Calu3 (cell line): Measurements from ENCODE around the gene GSTT4. TPM values are rescaled to one million over a fixed set of nuclear protein-coding genes. Genes with fewer than 3 reads are reported as not detected.

Source experiments
- BruUV-seq: library from RNA; stranded (reverse); fragments of 400-500 nt; replicated peaks from 2 replicates; lab custom pipeline; 2021; lab: Mats Ljungman, UMichigan
- CTCF ChIA-PET: fragments of 300-600 bp; sonication (Branson Sonifier 250); formaldehyde crosslinking; loops from one replicate; lab custom pipeline; 2022; ENCODE audit warnings: antibody characterized with exemption; lab: Charles Lee
- DNase-seq: peaks from one replicate; pipeline ENCODE4 v3.0.0; 2022
- H3K27ac Mint-ChIP-seq: one replicate; pipeline ENCODE4 v1.8.0; 2022; ENCODE audit warnings: mixed read lengths; ENCODE audit not compliant: unreplicated experiment
- H3K27me3 Mint-ChIP-seq: one replicate; pipeline ENCODE4 v1.8.0; 2022; ENCODE audit warnings: mixed read lengths; ENCODE audit not compliant: unreplicated experiment
- H3K36me3 Mint-ChIP-seq: one replicate; pipeline ENCODE4 v1.8.0; 2022; ENCODE audit warnings: mild to moderate bottlenecking, moderate library complexity, mixed read lengths; ENCODE audit not compliant: insufficient read depth, unreplicated experiment
- H3K4me1 Mint-ChIP-seq: one replicate; pipeline ENCODE4 v1.8.0; 2022; ENCODE audit warnings: mild to moderate bottlenecking, low read depth, mixed read lengths; ENCODE audit not compliant: unreplicated experiment
- H3K4me3 Mint-ChIP-seq: one replicate; pipeline ENCODE4 v1.8.0; 2022; ENCODE audit warnings: mild to moderate bottlenecking, low read depth, moderate library complexity, mixed read lengths; ENCODE audit not compliant: unreplicated experiment
- H3K9me3 Mint-ChIP-seq: one replicate; pipeline ENCODE4 v1.8.0; 2022; ENCODE audit warnings: low read depth, mixed read lengths; ENCODE audit not compliant: unreplicated experiment
- intact Hi-C: fragments of 100-400 bp; cut with micrococcal nuclease; formaldehyde crosslinking; loops from one replicate; pipeline ENCODE4 v1.10.0; 2022; ENCODE audit not compliant: unreplicated experiment
- total RNA-seq: library from RNA; stranded (reverse); gene quantifications from 2 replicates; pipeline ENCODE4 v1.2.3, GENCODE V29; 2022
- TF ChIP-seq, protein P1 (sequence below): fragments of 200-600 bp; IDR thresholded peaks from one replicate; pipeline ENCODE4 v1.8.0; 2022; ENCODE audit warnings: antibody characterized with exemption; ENCODE audit not compliant: unreplicated experiment

The GSTT4 gene
- total RNA-seq, 1 experiment from 2014 or later = not detected

DNA sequence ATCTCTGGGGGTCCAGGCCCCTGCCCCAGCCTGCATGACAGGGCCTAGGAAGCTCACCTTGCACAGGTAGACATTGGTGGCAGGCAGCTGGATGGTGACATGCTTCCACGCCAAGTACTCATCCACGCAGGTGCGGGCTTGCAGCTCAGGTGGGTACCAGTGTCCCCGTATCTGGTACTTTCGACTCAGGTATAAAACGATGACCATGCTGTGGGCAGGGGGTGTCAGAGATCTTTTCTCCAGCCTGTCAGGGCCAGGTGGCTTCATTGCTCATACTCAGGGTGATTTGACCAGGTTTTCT lies 1.6 kb upstream of the GSTT4 start:
- no peaks in the 10 kb centered on the region for H3K9me3 Mint-ChIP-seq
- H3K36me3 Mint-ChIP-seq = peaks cover 12% of the 10 kb centered on the region
- CTCF ChIA-PET = no interaction called here
- H3K4me3 Mint-ChIP-seq = no peak overlapping the region
- H3K27ac Mint-ChIP-seq = no peak overlapping the region
- no TSS peak for BruUV-seq
- DNase-seq = no peak
- no peaks in the 10 kb centered on the region for H3K4me1 Mint-ChIP-seq
- intact Hi-C loops = no loop called here
- TF ChIP-seq, protein P1, sequence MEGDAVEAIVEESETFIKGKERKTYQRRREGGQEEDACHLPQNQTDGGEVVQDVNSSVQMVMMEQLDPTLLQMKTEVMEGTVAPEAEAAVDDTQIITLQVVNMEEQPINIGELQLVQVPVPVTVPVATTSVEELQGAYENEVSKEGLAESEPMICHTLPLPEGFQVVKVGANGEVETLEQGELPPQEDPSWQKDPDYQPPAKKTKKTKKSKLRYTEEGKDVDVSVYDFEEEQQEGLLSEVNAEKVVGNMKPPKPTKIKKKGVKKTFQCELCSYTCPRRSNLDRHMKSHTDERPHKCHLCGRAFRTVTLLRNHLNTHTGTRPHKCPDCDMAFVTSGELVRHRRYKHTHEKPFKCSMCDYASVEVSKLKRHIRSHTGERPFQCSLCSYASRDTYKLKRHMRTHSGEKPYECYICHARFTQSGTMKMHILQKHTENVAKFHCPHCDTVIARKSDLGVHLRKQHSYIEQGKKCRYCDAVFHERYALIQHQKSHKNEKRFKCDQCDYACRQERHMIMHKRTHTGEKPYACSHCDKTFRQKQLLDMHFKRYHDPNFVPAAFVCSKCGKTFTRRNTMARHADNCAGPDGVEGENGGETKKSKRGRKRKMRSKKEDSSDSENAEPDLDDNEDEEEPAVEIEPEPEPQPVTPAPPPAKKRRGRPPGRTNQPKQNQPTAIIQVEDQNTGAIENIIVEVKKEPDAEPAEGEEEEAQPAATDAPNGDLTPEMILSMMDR = no peak
- no peaks in the 10 kb centered on the region for H3K27me3 Mint-ChIP-seq

DNA sequence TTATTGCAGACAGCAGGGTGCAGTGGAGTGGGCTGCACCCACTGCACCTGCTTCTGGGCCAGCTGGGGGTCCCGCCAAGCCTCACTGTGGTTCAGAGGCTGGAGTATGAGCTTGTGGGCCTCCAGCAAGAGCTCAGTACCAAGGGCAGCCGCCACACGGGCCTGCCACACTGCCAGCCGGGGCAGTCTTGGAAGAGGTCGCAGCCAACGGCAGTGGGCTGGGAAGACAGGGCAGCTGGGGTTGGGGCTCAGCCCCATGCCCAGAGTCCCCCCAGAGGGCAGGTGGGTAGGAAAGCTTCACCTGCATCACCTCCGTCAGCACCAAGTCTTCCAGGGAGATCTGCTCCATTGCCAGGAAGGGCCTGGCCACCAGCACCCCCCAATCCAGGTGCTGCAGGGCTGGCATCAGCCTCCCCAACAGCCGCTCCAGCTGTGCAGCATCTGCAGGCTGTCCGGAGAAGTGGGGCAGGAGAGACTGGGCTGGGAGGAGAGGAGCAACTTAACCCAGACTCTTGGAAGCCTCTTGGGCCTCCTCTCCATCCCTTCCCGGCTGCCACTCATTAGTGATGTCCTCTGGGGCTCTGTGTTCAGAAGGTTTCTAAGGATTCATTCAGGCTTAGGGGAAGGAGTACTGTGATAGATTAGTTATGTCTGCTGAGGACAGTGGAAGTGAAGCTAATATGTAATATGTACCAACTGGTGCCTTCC lies 1.1 kb upstream of the GSTT4 start:
- Mint-ChIP-seq H3K4me3 (no peak overlapping the region), H3K27ac (no peak overlapping the region), H3K4me1 (no peaks in the 10 kb centered on the region), H3K27me3 (no peaks in the 10 kb centered on the region), H3K9me3 (no peaks in the 10 kb centered on the region), H3K36me3 (peaks cover 7% of the 10 kb centered on the region)
- TF ChIP-seq, protein P1 = no peak
- BruUV-seq = no TSS peak
- CTCF ChIA-PET = no interaction called here
- intact Hi-C loops = no loop called here
- DNase-seq = no peak

DNA sequence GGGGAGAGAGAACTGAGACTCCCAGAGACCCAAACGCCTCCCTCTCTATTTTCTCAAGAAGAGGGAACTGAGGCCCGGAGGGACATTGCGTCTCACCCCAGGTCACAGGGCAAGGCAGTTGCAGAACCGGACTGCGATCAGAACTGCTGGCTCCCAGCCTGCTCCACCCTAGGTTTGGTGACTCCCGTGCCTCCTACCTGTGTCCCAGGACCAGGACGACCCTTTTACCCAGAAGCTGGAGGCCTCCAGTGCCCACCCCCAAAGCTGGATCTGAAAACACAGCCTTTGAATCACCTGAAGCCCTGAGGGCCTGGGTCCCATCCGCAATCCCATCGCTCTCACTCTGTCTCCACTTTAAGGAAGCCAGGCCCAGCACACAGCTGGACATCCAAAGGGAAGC lies 1.4 kb downstream of the GSTT4 start:
- Mint-ChIP-seq H3K9me3 (no peaks in the 10 kb centered on the region), H3K27ac (no peak overlapping the region), H3K36me3 (no peaks in the 10 kb centered on the region), H3K4me3 (no peak overlapping the region), H3K27me3 (no peaks in the 10 kb centered on the region), H3K4me1 (peaks cover 6% of the 10 kb centered on the region)
- TF ChIP-seq, protein P1 = no peak
- intact Hi-C loops = no loop called here
- CTCF ChIA-PET = no interaction called here
- DNase-seq = no peak
- no TSS peak for BruUV-seq

DNA sequence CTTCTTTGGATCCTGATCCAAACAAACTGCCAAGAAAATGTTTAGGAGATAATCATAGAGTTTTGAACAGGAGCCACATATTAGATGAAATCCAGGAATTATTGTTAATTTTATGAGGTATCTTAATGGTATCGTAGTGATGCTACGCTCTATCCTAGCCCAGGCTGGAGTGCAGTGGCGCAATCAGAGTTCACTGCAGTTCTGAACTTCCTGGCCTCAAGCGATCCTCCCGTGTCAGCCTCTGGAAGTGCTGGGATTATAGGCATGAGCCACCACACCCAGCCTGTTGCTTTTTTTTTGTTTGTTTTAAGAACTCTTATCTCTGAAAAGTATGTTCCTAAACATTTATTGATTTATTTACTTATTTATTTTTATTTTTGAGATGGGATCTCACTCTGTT lies 2.4 kb downstream of the GSTT4 start:
- TF ChIP-seq, protein P1 = no peak
- no TSS peak for BruUV-seq
- Mint-ChIP-seq H3K27ac (no peak overlapping the region), H3K27me3 (no peaks in the 10 kb centered on the region), H3K4me3 (no peak overlapping the region), H3K9me3 (no peaks in the 10 kb centered on the region), H3K4me1 (peaks cover 6% of the 10 kb centered on the region), H3K36me3 (no peaks in the 10 kb centered on the region)
- intact Hi-C loops = no loop called here
- DNase-seq = no peak
- CTCF ChIA-PET = no interaction called here
